K562 (cell line): Measurements from ENCODE around the gene ANKLE1. TPM values are rescaled to one million over a fixed set of nuclear protein-coding genes. Genes with fewer than 3 reads are reported as not detected.

Experiments used
- FUS ChIP-seq: fragments of 200-400 bp; formaldehyde crosslinking; optimal IDR thresholded peaks from 2 replicates; pipeline ENCODE3; 2017; ENCODE audit warnings: low read depth, low read length
- JUNB ChIP-seq: fragments of 450-650 bp; formaldehyde crosslinking; conservative IDR thresholded peaks from 2 replicates; pipeline ENCODE4 v1.4.0; 2020; ENCODE audit warnings: mild to moderate bottlenecking
- POLR2G ChIP-seq: fragments of 200-400 bp; formaldehyde crosslinking; IDR thresholded peaks from 2 replicates; pipeline ENCODE4 v1.6.1; 2017; ENCODE audit warnings: low read depth, mild to moderate bottlenecking, antibody characterized with exemption, low read length, moderate library complexity
- RBM39 ChIP-seq: fragments of 200-400 bp; formaldehyde crosslinking; optimal IDR thresholded peaks from 2 replicates; pipeline ENCODE3; 2018; ENCODE audit warnings: low read depth, low read length
- RCOR1 ChIP-seq, 2 experiments: IDR thresholded peaks; 2 replicates each; pipeline ENCODE4 v1.6.1; 2012; ENCODE audit warnings: low read depth in 2 of 2, low read length in 2 of 2, borderline replicate concordance in 1 of 2, improper control_type of control experiment in 1 of 2
- SAP30 ChIP-seq: fragments of 200-600 bp; sonication (generic); IDR thresholded peaks from 2 replicates; pipeline ENCODE4 v1.6.1; 2012; ENCODE audit warnings: borderline replicate concordance, low read depth, mild to moderate bottlenecking, moderate library complexity, low read length, control low read depth, inconsistent platforms; ENCODE audit not compliant: insufficient read depth, poor library complexity, severe bottlenecking
- SMARCA5 ChIP-seq: fragments of 450-650 bp; IDR thresholded peaks from 2 replicates; pipeline ENCODE4 v1.6.1; 2016
- SOX6 ChIP-seq: fragments of 450-650 bp; IDR thresholded peaks from 2 replicates; pipeline ENCODE4 v1.6.1; 2014; ENCODE audit warnings: mild to moderate bottlenecking
- TAF1 ChIP-seq: IDR thresholded peaks from 2 replicates; pipeline ENCODE4 v1.6.1; 2011; ENCODE audit warnings: mild to moderate bottlenecking, low read length, moderate library complexity; ENCODE audit not compliant: insufficient read depth, control insufficient read depth, severe bottlenecking; ENCODE audit errors: extremely low read depth
- TCFL5 ChIP-seq: fragments of 250-450 bp; sonication (Bioruptor Pico); conservative IDR thresholded peaks from 2 replicates; pipeline ENCODE4 v1.6.1; 2021; ENCODE audit warnings: mild to moderate bottlenecking, moderate library complexity, matching md5 sums
- ZNF212 ChIP-seq: fragments of 450-650 bp; formaldehyde crosslinking; IDR thresholded peaks from 2 replicates; pipeline ENCODE4 v1.4.0; 2020; ENCODE audit warnings: mild to moderate bottlenecking
- ZNF347 ChIP-seq: fragments of 450-650 bp; formaldehyde crosslinking; IDR thresholded peaks from 2 replicates; pipeline ENCODE4 v1.4.0; 2020; ENCODE audit warnings: low read depth, mild to moderate bottlenecking, moderate library complexity
- ZNF76 ChIP-seq: fragments of 250-450 bp; sonication (Bioruptor Pico); IDR thresholded peaks from 2 replicates; pipeline ENCODE4 v1.4.0; 2020; ENCODE audit warnings: mild to moderate bottlenecking, moderate library complexity, borderline replicate concordance
- polyA plus RNA-seq, 8 experiments: library from polyadenylated mRNA; depleted of rRNA in 4 of 8; stranded (reverse) in 5 of 8; unstranded in 3 of 8; fragments of >200 nt; fragmentation: Nextera tagmentation in 2 of 8; fragmentation: Illumina TruSeq in 1 of 8; extraction: Ambion mirVana in 2 of 8; extraction: Trizol in 1 of 8; gene quantifications; 2 replicates each; pipeline versions ENCODE4 v1.2.1 to v1.2.3, GENCODE V29; 2011 to 2014; ENCODE audit warnings: inconsistent platforms in 1 of 8, missing spikeins in 1 of 8
- total RNA-seq, 7 experiments: library from RNA; depleted of rRNA in 6 of 7; stranded (reverse); fragments of >200 nt in 6 of 7; fragmentation: Illumina TruSeq in 2 of 7; extraction: Trizol in 2 of 7; gene quantifications; 2 replicates each; pipeline versions ENCODE4 v1.2.1 to v1.2.3, GENCODE V29; 2011 to 2021; ENCODE audit warnings: low replicate concordance in 1 of 7
- TF ChIP-seq, protein P1 (sequence below): fragments of 450-650 bp; conservative IDR thresholded peaks from 2 replicates; pipeline ENCODE4 v1.6.1; 2016; ENCODE audit warnings: missing genetic modification characterization, low read depth, mild to moderate bottlenecking, control low read depth, missing compliant biosample characterization
- TF ChIP-seq, protein P2 (sequence below): fragments of 250-450 bp; sonication (Bioruptor Pico); IDR thresholded peaks from 2 replicates; pipeline ENCODE4 v1.5.0; 2021; ENCODE audit warnings: mild to moderate bottlenecking, moderate library complexity
- TF ChIP-seq, protein P3 (sequence below): fragments of 250-450 bp; sonication (Bioruptor Pico); IDR thresholded peaks from 2 replicates; pipeline ENCODE4 v1.5.0; 2022; ENCODE audit warnings: mild to moderate bottlenecking
- TF ChIP-seq, protein P4 (sequence below): fragments of 450-650 bp; IDR thresholded peaks from 2 replicates; pipeline ENCODE4 v1.6.1; 2017; ENCODE audit warnings: antibody characterized with exemption

The ANKLE1 gene
- total and polyA plus RNA-seq, 9 of the 15 experiments (the other 6 are each of a cell fraction or from before 2014, with no cell fraction given): 0.63 to 9.2 (median 2.9) TPM

DNA sequence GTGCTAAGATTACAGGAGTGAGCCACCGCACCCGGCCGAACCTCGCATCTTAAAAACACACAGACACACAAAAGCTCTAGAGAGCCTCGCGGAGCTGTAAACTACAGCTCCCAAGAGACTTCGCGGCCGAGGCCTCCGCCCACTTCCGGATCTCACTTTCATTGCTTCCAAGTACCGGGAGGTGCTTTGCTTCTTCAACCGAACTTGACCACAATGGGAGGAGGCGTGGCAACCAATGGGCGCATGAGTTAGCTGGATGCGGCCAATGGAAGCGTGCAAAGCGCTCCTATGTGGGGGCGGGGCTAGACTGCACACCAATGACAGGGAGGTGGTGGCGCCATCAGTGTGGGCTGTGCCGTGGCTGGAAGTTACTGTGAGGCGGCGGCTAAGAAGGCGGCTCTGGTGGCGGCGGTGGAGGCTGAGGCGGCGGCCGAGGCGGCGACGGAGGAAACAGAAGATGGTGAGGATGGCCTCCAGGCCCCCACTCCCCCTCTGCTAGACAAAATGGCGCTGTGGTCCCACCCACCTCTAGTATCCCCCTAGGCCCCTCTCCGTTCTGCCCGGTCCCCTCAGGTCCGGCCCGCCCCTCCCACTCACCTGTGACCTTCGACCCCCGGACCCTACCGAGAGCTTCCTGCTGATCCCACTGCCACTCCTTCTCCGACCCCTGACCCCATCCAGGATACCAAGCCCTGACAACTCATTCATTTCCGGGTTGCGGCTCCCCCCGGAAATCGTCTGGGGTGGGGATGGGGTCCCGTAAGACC, 27.7 kb downstream of the ANKLE1 start, which contains the start of gene DDA1 (continued):
- peak; percentile 42 for TF ChIP-seq SAP30
- TF ChIP-seq RCOR1 (IDR thresholded peaks at IDR 0.05; ENCODE audit: borderline replicate concordance in 1 of 2, low read depth in 2 of 2, low read length in 2 of 2): no peak
- no peak for TF ChIP-seq SMARCA5
- TF ChIP-seq, protein P1, sequence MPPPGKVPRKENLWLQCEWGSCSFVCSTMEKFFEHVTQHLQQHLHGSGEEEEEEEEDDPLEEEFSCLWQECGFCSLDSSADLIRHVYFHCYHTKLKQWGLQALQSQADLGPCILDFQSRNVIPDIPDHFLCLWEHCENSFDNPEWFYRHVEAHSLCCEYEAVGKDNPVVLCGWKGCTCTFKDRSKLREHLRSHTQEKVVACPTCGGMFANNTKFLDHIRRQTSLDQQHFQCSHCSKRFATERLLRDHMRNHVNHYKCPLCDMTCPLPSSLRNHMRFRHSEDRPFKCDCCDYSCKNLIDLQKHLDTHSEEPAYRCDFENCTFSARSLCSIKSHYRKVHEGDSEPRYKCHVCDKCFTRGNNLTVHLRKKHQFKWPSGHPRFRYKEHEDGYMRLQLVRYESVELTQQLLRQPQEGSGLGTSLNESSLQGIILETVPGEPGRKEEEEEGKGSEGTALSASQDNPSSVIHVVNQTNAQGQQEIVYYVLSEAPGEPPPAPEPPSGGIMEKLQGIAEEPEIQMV: peak; percentile 99
- TF ChIP-seq, protein P2, sequence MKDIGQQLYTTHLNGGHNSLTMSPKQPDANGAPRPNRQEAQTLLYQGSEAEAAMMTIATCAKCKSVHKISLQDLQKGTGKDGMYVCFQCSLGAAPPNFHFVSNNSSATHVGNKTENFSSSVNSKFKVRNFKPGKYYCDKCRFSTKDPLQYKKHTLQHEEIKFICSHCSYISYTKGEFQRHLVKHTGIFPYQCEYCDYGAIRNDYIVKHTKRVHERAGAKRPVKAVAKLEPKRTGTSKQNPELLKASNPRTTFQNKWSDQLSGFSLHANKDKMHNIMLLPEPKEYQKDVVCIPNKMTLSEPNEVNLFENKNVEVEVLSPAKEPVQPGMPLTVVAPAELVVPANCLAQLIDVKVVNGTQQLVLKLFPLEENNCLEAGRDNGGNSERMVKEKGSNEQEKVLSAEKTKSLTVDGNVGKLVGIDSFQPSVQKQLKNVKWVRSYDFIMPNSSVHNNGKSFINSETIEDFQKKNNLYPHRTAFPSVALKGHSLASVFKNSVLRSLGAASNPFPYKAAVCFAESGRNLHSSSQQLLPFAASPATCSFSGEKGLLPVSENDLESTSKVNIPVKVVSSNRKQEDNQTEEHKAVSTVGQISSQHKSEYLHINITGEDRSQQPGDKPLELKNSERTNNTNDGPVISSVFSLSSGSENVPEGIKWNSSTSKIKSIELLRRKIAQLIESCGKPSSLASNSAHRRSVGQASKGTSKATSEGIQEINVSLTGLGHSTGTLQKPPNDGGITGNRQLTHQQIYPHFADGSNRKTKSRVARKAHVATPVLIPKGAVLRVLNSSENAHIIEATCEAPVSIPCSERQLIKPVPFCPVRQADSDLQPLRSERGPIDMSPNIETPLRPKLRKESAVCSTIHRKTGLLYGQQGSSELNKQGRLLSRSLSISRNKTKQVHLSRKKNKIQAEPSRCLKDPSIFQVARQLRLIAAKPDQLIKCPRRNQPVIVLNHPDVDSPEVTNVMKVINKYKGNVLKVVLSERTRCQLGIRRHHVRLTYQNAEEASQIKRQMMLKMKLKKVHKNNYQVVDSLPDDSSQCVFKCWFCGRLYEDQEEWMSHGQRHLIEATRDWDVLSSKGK (CRISPR knock-in tag): no peak
- TF ChIP-seq TAF1: peak; percentile 69
- TF ChIP-seq ZNF76: no peak
- TF ChIP-seq ZNF347 (CRISPR knock-in tag): no peak
- TF ChIP-seq FUS: no peak
- peak; percentile 83 for TF ChIP-seq POLR2G
- TF ChIP-seq TCFL5 (CRISPR knock-in tag): no peak
- TF ChIP-seq RBM39: no peak
- TF ChIP-seq, protein P3, sequence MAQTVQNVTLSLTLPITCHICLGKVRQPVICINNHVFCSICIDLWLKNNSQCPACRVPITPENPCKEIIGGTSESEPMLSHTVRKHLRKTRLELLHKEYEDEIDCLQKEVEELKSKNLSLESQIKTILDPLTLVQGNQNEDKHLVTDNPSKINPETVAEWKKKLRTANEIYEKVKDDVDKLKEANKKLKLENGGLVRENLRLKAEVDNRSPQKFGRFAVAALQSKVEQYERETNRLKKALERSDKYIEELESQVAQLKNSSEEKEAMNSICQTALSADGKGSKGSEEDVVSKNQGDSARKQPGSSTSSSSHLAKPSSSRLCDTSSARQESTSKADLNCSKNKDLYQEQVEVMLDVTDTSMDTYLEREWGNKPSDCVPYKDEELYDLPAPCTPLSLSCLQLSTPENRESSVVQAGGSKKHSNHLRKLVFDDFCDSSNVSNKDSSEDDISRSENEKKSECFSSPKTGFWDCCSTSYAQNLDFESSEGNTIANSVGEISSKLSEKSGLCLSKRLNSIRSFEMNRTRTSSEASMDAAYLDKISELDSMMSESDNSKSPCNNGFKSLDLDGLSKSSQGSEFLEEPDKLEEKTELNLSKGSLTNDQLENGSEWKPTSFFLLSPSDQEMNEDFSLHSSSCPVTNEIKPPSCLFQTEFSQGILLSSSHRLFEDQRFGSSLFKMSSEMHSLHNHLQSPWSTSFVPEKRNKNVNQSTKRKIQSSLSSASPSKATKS: no peak
- TF ChIP-seq JUNB (CRISPR knock-in tag): no peak
- TF ChIP-seq SOX6: no peak
- TF ChIP-seq, protein P4, sequence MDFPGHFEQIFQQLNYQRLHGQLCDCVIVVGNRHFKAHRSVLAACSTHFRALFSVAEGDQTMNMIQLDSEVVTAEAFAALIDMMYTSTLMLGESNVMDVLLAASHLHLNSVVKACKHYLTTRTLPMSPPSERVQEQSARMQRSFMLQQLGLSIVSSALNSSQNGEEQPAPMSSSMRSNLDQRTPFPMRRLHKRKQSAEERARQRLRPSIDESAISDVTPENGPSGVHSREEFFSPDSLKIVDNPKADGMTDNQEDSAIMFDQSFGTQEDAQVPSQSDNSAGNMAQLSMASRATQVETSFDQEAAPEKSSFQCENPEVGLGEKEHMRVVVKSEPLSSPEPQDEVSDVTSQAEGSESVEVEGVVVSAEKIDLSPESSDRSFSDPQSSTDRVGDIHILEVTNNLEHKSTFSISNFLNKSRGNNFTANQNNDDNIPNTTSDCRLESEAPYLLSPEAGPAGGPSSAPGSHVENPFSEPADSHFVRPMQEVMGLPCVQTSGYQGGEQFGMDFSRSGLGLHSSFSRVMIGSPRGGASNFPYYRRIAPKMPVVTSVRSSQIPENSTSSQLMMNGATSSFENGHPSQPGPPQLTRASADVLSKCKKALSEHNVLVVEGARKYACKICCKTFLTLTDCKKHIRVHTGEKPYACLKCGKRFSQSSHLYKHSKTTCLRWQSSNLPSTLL: peak; percentile 99
- no peak for TF ChIP-seq ZNF212 (CRISPR knock-in tag)
